HepG2 (cell line): ENCODE measurements around the gene CCL16. TPM values are rescaled to one million over a fixed set of nuclear protein-coding genes. Genes with fewer than 3 reads are reported as not detected.
A peak's percentile ranks its signal among the peaks of the same experiment; 100 is the strongest.

ENCODE experiments used
- ARID2 ChIP-seq: sonication (generic); formaldehyde crosslinking; IDR thresholded peaks from 2 replicates; pipeline ENCODE4 v1.8.1; 2022; ENCODE audit warnings: mild to moderate bottlenecking, missing genetic modification reagents, borderline replicate concordance
- ATF1 ChIP-seq: IDR thresholded peaks from 2 replicates; pipeline ENCODE4 v1.6.1; 2016; ENCODE audit warnings: mild to moderate bottlenecking, control low read depth
- CENPT ChIP-seq: sonication (generic); formaldehyde crosslinking; IDR thresholded peaks from 2 replicates; pipeline ENCODE4 v1.8.0; 2022; ENCODE audit warnings: low read depth, mild to moderate bottlenecking, moderate library complexity, missing genetic modification reagents
- CREB3 ChIP-seq: sonication (generic); formaldehyde crosslinking; IDR thresholded peaks from 2 replicates; pipeline ENCODE4 v1.5.0; 2020; ENCODE audit warnings: missing genetic modification reagents
- FOXP4 ChIP-seq: sonication (generic); formaldehyde crosslinking; IDR thresholded peaks from 2 replicates; pipeline ENCODE4 v1.4.0; 2020; ENCODE audit warnings: missing genetic modification reagents
- HBP1 ChIP-seq: IDR thresholded peaks from 2 replicates; pipeline ENCODE4 v1.6.1; 2016; ENCODE audit warnings: low read depth, control low read depth
- HNF1A ChIP-seq, 2 experiments: sonication (generic) in 1 of 2; formaldehyde crosslinking in 1 of 2; IDR thresholded peaks; 2 replicates each; pipeline versions ENCODE4 v1.4.0 to v1.6.1; 2016 to 2020; ENCODE audit warnings: borderline replicate concordance in 1 of 2, low read depth in 1 of 2, mild to moderate bottlenecking in 1 of 2, missing genetic modification reagents in 1 of 2
- NCOA1 ChIP-seq: sonication (generic); formaldehyde crosslinking; IDR thresholded peaks from 2 replicates; pipeline ENCODE4 v1.9.0; 2021; ENCODE audit warnings: missing genetic modification reagents
- PHF8 ChIP-seq: sonication (generic); formaldehyde crosslinking; IDR thresholded peaks from 2 replicates; pipeline ENCODE4 v1.5.0; 2020; ENCODE audit warnings: missing genetic modification reagents
- SP1 ChIP-seq, 2 experiments: fragments of 450-650 bp in 1 of 2; sonication (generic) in 1 of 2; formaldehyde crosslinking in 1 of 2; IDR thresholded peaks; 2 replicates each; pipeline versions ENCODE4 v1.4.0 to v1.6.1; 2016 to 2020; ENCODE audit warnings: missing genetic modification reagents in 1 of 2
- SRSF4 ChIP-seq: fragments of 200-400 bp; formaldehyde crosslinking; IDR thresholded peaks from one replicate; pipeline ENCODE4 v1.6.1; 2018; ENCODE audit warnings: mild to moderate bottlenecking, low read depth, low read length, moderate library complexity; ENCODE audit not compliant: poor library complexity, severe bottlenecking
- ZFAT ChIP-seq: sonication (generic); formaldehyde crosslinking; conservative IDR thresholded peaks from 2 replicates; pipeline ENCODE4 v1.8.1; 2023; ENCODE audit warnings: missing genetic modification reagents, inconsistent platforms
- ZNF367 ChIP-seq: sonication (generic); formaldehyde crosslinking; IDR thresholded peaks from 2 replicates; pipeline ENCODE4 v1.4.0; 2020; ENCODE audit warnings: missing genetic modification reagents, borderline replicate concordance
- ZNF432 ChIP-seq: sonication (generic); formaldehyde crosslinking; IDR thresholded peaks from 2 replicates; pipeline ENCODE4 v1.5.0; 2020; ENCODE audit warnings: missing genetic modification reagents, mild to moderate bottlenecking, borderline replicate concordance
- ZNF784 ChIP-seq: sonication (generic); formaldehyde crosslinking; IDR thresholded peaks from 2 replicates; pipeline ENCODE4 v1.5.1; 2020; ENCODE audit warnings: missing genetic modification reagents, mild to moderate bottlenecking, borderline replicate concordance
- polyA plus RNA-seq, 8 experiments: library from polyadenylated mRNA; depleted of rRNA in 3 of 8; stranded (reverse) in 7 of 8; unstranded in 1 of 8; fragments of >200 nt; fragmentation: Illumina TruSeq in 4 of 8; extraction: Trizol in 4 of 8; gene quantifications; 2 replicates each; pipeline versions ENCODE4 v1.2.1 to v1.2.3, GENCODE V29; 2011 to 2016; ENCODE audit warnings: low read depth in 4 of 8, missing spikeins in 1 of 8, mixed read lengths in 1 of 8; ENCODE audit not compliant: insufficient read depth in 1 of 8
- total RNA-seq, 5 experiments: library from RNA; depleted of rRNA; stranded (reverse); fragments of >200 nt; fragmentation: Illumina TruSeq; extraction: Trizol; gene quantifications; 2 replicates each; pipeline ENCODE4 v1.2.3, GENCODE V29; 2016; ENCODE audit warnings: low read depth in 1 of 5

CCL16 gene
- total and polyA plus RNA-seq, 2 of the 13 experiments (the other 11 are each of a cell fraction or from before 2014, with no cell fraction given), result 2.0 to 14.7 TPM

GRCh38 chr17:35981908-35982330 lies 622 bp upstream of the CCL16 start (continued):
- TF ChIP-seq ZFAT (CRISPR knock-in tag), result no peak
- no peak for TF ChIP-seq SRSF4
- TF ChIP-seq ARID2 (CRISPR knock-in tag), result no peak
- no peak for TF ChIP-seq ATF1
- TF ChIP-seq ZNF367 (CRISPR knock-in tag), result no peak
- TF ChIP-seq PHF8 (CRISPR knock-in tag), result no peak
- TF ChIP-seq CENPT (CRISPR knock-in tag), result no peak
- 0 out of 2 replicates have a peak, but pooled peaks have one; percentile 32 for TF ChIP-seq CREB3 (CRISPR knock-in tag)
- no peak for TF ChIP-seq ZNF432 (CRISPR knock-in tag)
- no peak for TF ChIP-seq SP1 (IDR thresholded peaks at IDR 0.05)
- no peak for TF ChIP-seq SP1 (CRISPR knock-in tag; IDR thresholded peaks at IDR 0.05)
- no peak for TF ChIP-seq ZNF784 (CRISPR knock-in tag)
- no peak for TF ChIP-seq HBP1 (CRISPR knock-in tag)
- TF ChIP-seq NCOA1 (CRISPR knock-in tag), result no peak
- TF ChIP-seq HNF1A (IDR thresholded peaks at IDR 0.05; ENCODE audit: low read depth), result no peak
- no peak for TF ChIP-seq HNF1A (CRISPR knock-in tag; IDR thresholded peaks at IDR 0.05; ENCODE audit: borderline replicate concordance)
- peak; percentile 75 for TF ChIP-seq FOXP4 (CRISPR knock-in tag)
